Prostate gland (tissue), 2 donors: ENCODE measurements around the gene DLG2. TPM values are rescaled to one million over a fixed set of nuclear protein-coding genes. Genes with fewer than 3 reads are reported as not detected.
"Not testable (repeated sequence)": the region's sequence is repeated elsewhere in the genome, so short reads cannot be mapped to it uniquely, and the experiment has no call there.

Source experiments
- DNase-seq: peaks from one replicate; pipeline ENCODE4 v3.0.0-alpha.2; 2019; ENCODE audit warnings: low spot score
- H3K27ac ChIP-seq, 2 donors: fragments of 200-600 bp; sonication (generic); 2 replicates each; pipeline ENCODE4 v1.5.1; 2017 to 2019
- H3K27me3 ChIP-seq: fragments of 200-600 bp; sonication (generic); replicated peaks from 2 replicates; pipeline ENCODE4 v1.5.1; 2019; ENCODE audit not compliant: insufficient read depth
- H3K36me3 ChIP-seq, 2 donors: fragments of 200-600 bp; sonication (generic); 1 replicate in 1 of 2; 2 replicates in 1 of 2; pipeline versions ENCODE4 v1.5.1 to v1.8.1; 2017 to 2019
- H3K4me1 ChIP-seq: fragments of 200-600 bp; sonication (generic); replicated peaks from 2 replicates; pipeline ENCODE4 v1.5.1; 2019
- H3K4me3 ChIP-seq, 2 donors: fragments of 200-600 bp; sonication (generic); 2 replicates each; pipeline ENCODE4 v1.5.1; 2017 to 2019
- H3K9me3 ChIP-seq: fragments of 200-600 bp; sonication (generic); 2 replicates; pipeline ENCODE4 v1.5.1; 2017
- CTCF ChIP-seq, 4 experiments: fragments of 200-600 bp in 2 of 4; fragments of 450-650 bp in 2 of 4; sonication (generic) in 2 of 4; IDR thresholded peaks; 1 replicate in 3 of 4; 2 replicates in 1 of 4; pipeline ENCODE4 v1.5.1; 2016 to 2019; ENCODE audit warnings: antibody characterized with exemption in 4 of 4, mild to moderate bottlenecking in 2 of 4, moderate library complexity in 2 of 4
- POLR2A ChIP-seq: fragments of 450-650 bp; IDR thresholded peaks from one replicate; pipeline ENCODE4 v1.6.1; 2016; ENCODE audit warnings: antibody characterized with exemption, mild to moderate bottlenecking
- POLR2AphosphoS5 ChIP-seq: sonication (generic); formaldehyde crosslinking; IDR thresholded peaks from one replicate; pipeline ENCODE4 v1.6.1; 2017; ENCODE audit warnings: antibody characterized with exemption
- whole genome bisulfite sequencing: methylation state at CpG from one replicate; pipeline ENCODE4 v1.1.5; 2018; 5-methylcytosine and 5-hydroxymethylcytosine counted together
- intact Hi-C: fragments of 100-400 bp; cut with DNase I; formaldehyde crosslinking; loops from one replicate; pipeline ENCODE4 v1.14.2; 2022
- total RNA-seq, 2 donors: library from RNA; depleted of rRNA; stranded (reverse); fragments of >200 nt; gene quantifications; one replicate each; pipeline ENCODE4 v1.1.0, GENCODE V29; 2016

The DLG2 gene
- total RNA-seq, 2 donors from 2014 or later, result 9.8 to 16.2 TPM

- no peaks in the 10 kb centered on the region for H3K27me3 ChIP-seq
- 92% methylated on average over 5 of the region's 5 CpGs for WGBS
- H3K36me3 ChIP-seq, result no peaks in the 10 kb centered on the region
- H3K27ac ChIP-seq, result no peak overlapping the region
- intact Hi-C loops, result no loop called here
- TF ChIP-seq POLR2A (no peak), POLR2AphosphoS5 (no peak), CTCF (IDR thresholded peaks at IDR 0.05) (no peak)
- H3K4me3 ChIP-seq, result no peak overlapping the region
- no peak for DNase-seq
- no peaks in the 10 kb centered on the region for H3K4me1 ChIP-seq
- no peaks in the 10 kb centered on the region for H3K9me3 ChIP-seq
Observed at GRCh38 chr11:83601914-83602527, 2025.1 kb downstream of the DLG2 start.

- intact Hi-C loops, result no loop called here
Observed at GRCh38 chr11:83601201-83601913, 2025.8 kb downstream of the DLG2 start.

GRCh38 chr11:83600661-83601060 is 2026.5 kb downstream of the DLG2 start:
- 50% methylated on average over 1 of the region's 1 CpG for WGBS
- no peak for DNase-seq
- intact Hi-C loops, result no loop called here

More at GRCh38 chr11:83601201-83601913, 2025.8 kb downstream of the DLG2 start:
- H3K36me3 ChIP-seq, result no peaks in the 10 kb centered on the region
- no peaks in the 10 kb centered on the region for H3K27me3 ChIP-seq
- TF ChIP-seq CTCF (IDR thresholded peaks at IDR 0.05), result no peak
- TF ChIP-seq POLR2AphosphoS5, result no peak
- no peak for TF ChIP-seq POLR2A
- WGBS, result 97% methylated on average over 11 of the region's 11 CpGs
- no peak for DNase-seq
- H3K9me3 ChIP-seq, result no peaks in the 10 kb centered on the region
- H3K27ac ChIP-seq, result no peak overlapping the region
- no peak overlapping the region for H3K4me3 ChIP-seq
- H3K4me1 ChIP-seq, result no peaks in the 10 kb centered on the region

GRCh38 chr11:83599066-83599465 is 2028.1 kb downstream of the DLG2 start:
- Histone ChIP-seq H3K9me3 (no peaks in the 10 kb centered on the region), H3K27me3 (no peaks in the 10 kb centered on the region), H3K36me3 (no peaks in the 10 kb centered on the region), H3K4me1 (no peaks in the 10 kb centered on the region), H3K27ac (no peak overlapping the region), H3K4me3 (no peak overlapping the region)
- TF ChIP-seq POLR2A (no peak), POLR2AphosphoS5 (no peak), CTCF (IDR thresholded peaks at IDR 0.05) (no peak)
- WGBS, result 89% methylated on average over 3 of the region's 3 CpGs
- intact Hi-C loops, result no loop called here
- DNase-seq, result no peak

More at GRCh38 chr11:83600661-83601060, 2026.5 kb downstream of the DLG2 start:
- no peaks in the 10 kb centered on the region for H3K4me1 ChIP-seq
- no peak for TF ChIP-seq POLR2A
- no peaks in the 10 kb centered on the region for H3K36me3 ChIP-seq
- H3K4me3 ChIP-seq, result no peak overlapping the region
- no peaks in the 10 kb centered on the region for H3K9me3 ChIP-seq
- H3K27me3 ChIP-seq, result no peaks in the 10 kb centered on the region
- H3K27ac ChIP-seq, result no peak overlapping the region

- H3K9me3 ChIP-seq, H3K36me3 ChIP-seq, H3K27ac ChIP-seq, H3K27me3 ChIP-seq, intact Hi-C loops, DNase-seq, H3K4me1 ChIP-seq, H3K4me3 ChIP-seq: not testable (repeated sequence)
- 46% methylated on average over 12 of the region's 14 CpGs for WGBS
Observed at GRCh38 chr11:83587797-83588196, 2039.3 kb downstream of the DLG2 start.
